Measurements from ENCODE around the gene DOCK2.

Gene DOCK2

DNA sequence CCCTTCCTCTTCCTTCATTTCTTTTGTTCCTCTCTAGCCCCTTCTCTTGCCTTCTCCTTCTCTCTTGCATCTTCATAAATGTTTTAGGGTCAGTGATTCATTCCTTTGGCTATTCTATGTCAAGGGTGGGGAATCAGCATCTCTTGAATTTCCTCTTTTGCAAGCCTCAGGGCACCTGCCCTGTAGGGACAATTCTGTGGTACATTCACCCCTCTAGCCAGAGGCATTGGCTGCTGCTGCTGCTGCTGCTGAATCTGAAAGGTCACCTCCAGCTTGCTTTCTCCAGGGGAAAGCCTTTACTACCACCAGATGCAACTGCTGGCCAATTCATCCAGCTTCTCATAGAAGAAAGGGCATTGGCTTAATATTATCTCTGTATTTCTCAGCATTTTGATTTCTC, 255.9 kb downstream of the DOCK2 start:
- Histone ChIP-seq H3K4me1 (ENCODE audit: control insufficient read depth in 2 of 2, insufficient read depth in 1 of 2, low read depth in 1 of 2, low read length in 2 of 2) (no peaks in the 10 kb centered on the region), H3K18ac (ENCODE audit: low read length) (no peak overlapping the region), H3K14ac (ENCODE audit: low read length) (no peak overlapping the region), H2AK5ac (ENCODE audit: low read depth, low read length) (no peak overlapping the region), H3K9ac (ENCODE audit: low read depth, low read length, poor library complexity) (no peak overlapping the region), H3K27me3 (ENCODE audit: control insufficient read depth in 3 of 3, insufficient read depth in 3 of 3, low read depth in 1 of 3, low read length in 3 of 3) (peaks cover 0 to 2% (median 0%) of the 10 kb centered on the region in 3 experiments), H2BK12ac (ENCODE audit: low read length) (no peak overlapping the region), H3K4ac (ENCODE audit: low read length) (no peak overlapping the region), H3K23ac (ENCODE audit: low read depth, low read length, poor library complexity) (no peak overlapping the region), H3K4me3 (ENCODE audit: low read length in 2 of 2) (no peak overlapping the region), H3K9me3 (replicated peaks in 1 of 2; ENCODE audit: control insufficient read depth in 2 of 2, insufficient read depth in 1 of 2, low read depth in 1 of 2, low read length in 2 of 2) (no peaks in the 10 kb centered on the region), H3K4me2 (ENCODE audit: insufficient read depth, low read length, poor library complexity, severe bottlenecking) (no peak overlapping the region), H3K27ac (replicated peaks; ENCODE audit: low read length) (no peak overlapping the region), H3K36me3 (replicated peaks in 1 of 2; ENCODE audit: control insufficient read depth in 2 of 2, insufficient read depth in 2 of 2, low read length in 2 of 2) (no peaks in the 10 kb centered on the region), H4K8ac (ENCODE audit: low read depth, low read length) (no peak overlapping the region), H2AFZ (ENCODE audit: low read length) (no peak overlapping the region), H2BK15ac (ENCODE audit: low read length) (no peak overlapping the region), H2BK120ac (ENCODE audit: low read depth, low read length) (no peak overlapping the region), H4K91ac (ENCODE audit: low read depth, low read length, poor library complexity) (no peak overlapping the region), H3K79me1 (ENCODE audit: low read depth, low read length) (no peaks in the 10 kb centered on the region), H2BK5ac (ENCODE audit: low read length) (no peak overlapping the region)
- DNase-seq (ENCODE audit: low spot score): no peak

DNA sequence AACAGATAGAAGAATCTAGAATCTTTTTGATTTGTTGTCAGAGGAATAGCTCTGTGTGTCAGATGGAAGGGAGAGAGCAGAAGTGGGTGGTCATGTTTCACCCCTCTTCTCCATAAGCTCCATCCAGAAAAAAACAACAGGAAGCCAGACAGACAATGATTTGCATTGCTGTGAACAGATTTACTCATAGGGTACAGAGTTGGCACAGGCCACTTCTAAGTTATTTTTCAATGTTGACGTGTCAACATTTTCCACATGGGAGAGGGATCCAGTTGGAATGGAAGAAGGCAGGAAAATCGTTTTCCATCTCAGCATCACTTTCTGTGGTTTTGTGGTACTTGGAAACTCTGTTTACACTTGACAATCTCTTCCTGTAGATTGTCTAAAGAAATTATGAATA, 256.5 kb downstream of the DOCK2 start:
- Histone ChIP-seq H3K27ac (replicated peaks; ENCODE audit: low read length) (no peak overlapping the region), H3K18ac (ENCODE audit: low read length) (no peak overlapping the region), H3K9me3 (replicated peaks in 1 of 2; ENCODE audit: control insufficient read depth in 2 of 2, insufficient read depth in 1 of 2, low read depth in 1 of 2, low read length in 2 of 2) (no peaks in the 10 kb centered on the region), H2BK120ac (ENCODE audit: low read depth, low read length) (no peak overlapping the region), H3K27me3 (ENCODE audit: control insufficient read depth in 3 of 3, insufficient read depth in 3 of 3, low read depth in 1 of 3, low read length in 3 of 3) (peaks cover 0 to 2% (median 0%) of the 10 kb centered on the region in 3 experiments), H2BK12ac (ENCODE audit: low read length) (no peak overlapping the region), H3K4me1 (ENCODE audit: control insufficient read depth in 2 of 2, insufficient read depth in 1 of 2, low read depth in 1 of 2, low read length in 2 of 2) (no peaks in the 10 kb centered on the region), H3K4me3 (ENCODE audit: low read length in 2 of 2) (no peak overlapping the region), H3K4ac (ENCODE audit: low read length) (no peak overlapping the region), H2BK15ac (ENCODE audit: low read length) (no peak overlapping the region), H3K9ac (ENCODE audit: low read depth, low read length, poor library complexity) (no peak overlapping the region), H4K91ac (ENCODE audit: low read depth, low read length, poor library complexity) (no peak overlapping the region), H2AK5ac (ENCODE audit: low read depth, low read length) (no peak overlapping the region), H3K14ac (ENCODE audit: low read length) (no peak overlapping the region), H3K23ac (ENCODE audit: low read depth, low read length, poor library complexity) (no peak overlapping the region), H3K79me1 (ENCODE audit: low read depth, low read length) (no peaks in the 10 kb centered on the region), H4K8ac (ENCODE audit: low read depth, low read length) (no peak overlapping the region), H3K36me3 (replicated peaks in 1 of 2; ENCODE audit: control insufficient read depth in 2 of 2, insufficient read depth in 2 of 2, low read length in 2 of 2) (no peaks in the 10 kb centered on the region), H3K4me2 (ENCODE audit: insufficient read depth, low read length, poor library complexity, severe bottlenecking) (no peak overlapping the region), H2AFZ (ENCODE audit: low read length) (no peak overlapping the region), H2BK5ac (ENCODE audit: low read length) (no peak overlapping the region)
- no CpG with 5 or more reads among the region's 2 CpGs for WGBS, 2 donors (ENCODE audit: extremely low coverage in 2 of 2, insufficient read length in 2 of 2, insufficient replicate concordance in 1 of 2)
- DNase-seq (ENCODE audit: low spot score): no peak

DNA sequence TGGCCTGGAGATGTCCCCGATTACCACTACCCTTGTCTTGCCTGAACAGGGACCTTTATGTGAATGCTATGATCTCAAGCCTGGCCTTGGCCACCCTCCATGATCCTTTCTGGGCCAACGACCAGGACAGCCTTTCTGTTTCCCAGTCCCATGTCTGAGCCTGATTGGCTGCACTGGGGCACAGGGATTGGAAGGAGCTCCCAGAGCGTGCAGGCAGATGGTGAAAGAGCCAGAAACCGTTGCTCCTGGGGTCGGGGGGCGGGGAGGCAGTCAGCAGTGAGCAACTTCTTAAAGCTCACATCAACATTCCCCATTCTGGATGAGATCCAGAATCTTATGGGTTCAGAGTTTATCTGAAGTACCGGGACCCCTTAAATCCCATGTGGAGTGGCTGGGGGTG, 258.9 kb downstream of the DOCK2 start:
- Histone ChIP-seq H2AFZ (ENCODE audit: low read length) (no peak overlapping the region), H4K8ac (ENCODE audit: low read depth, low read length) (no peak overlapping the region), H2BK12ac (ENCODE audit: low read length) (no peak overlapping the region), H3K4me2 (ENCODE audit: insufficient read depth, low read length, poor library complexity, severe bottlenecking) (no peak overlapping the region), H2BK5ac (ENCODE audit: low read length) (no peak overlapping the region), H3K27me3 (ENCODE audit: control insufficient read depth in 3 of 3, insufficient read depth in 3 of 3, low read depth in 1 of 3, low read length in 3 of 3) (peaks cover 0 to 2% (median 0%) of the 10 kb centered on the region in 3 experiments), H4K91ac (ENCODE audit: low read depth, low read length, poor library complexity) (no peak overlapping the region), H3K23ac (ENCODE audit: low read depth, low read length, poor library complexity) (no peak overlapping the region), H2AK5ac (ENCODE audit: low read depth, low read length) (no peak overlapping the region), H2BK15ac (ENCODE audit: low read length) (no peak overlapping the region), H3K4me3 (ENCODE audit: low read length in 2 of 2) (no peak overlapping the region), H3K4me1 (ENCODE audit: control insufficient read depth in 2 of 2, insufficient read depth in 1 of 2, low read depth in 1 of 2, low read length in 2 of 2) (no peaks in the 10 kb centered on the region), H3K79me1 (ENCODE audit: low read depth, low read length) (no peaks in the 10 kb centered on the region), H3K18ac (ENCODE audit: low read length) (no peak overlapping the region), H3K27ac (replicated peaks; ENCODE audit: low read length) (no peak overlapping the region), H3K14ac (ENCODE audit: low read length) (no peak overlapping the region), H2BK120ac (ENCODE audit: low read depth, low read length) (no peak overlapping the region), H3K36me3 (replicated peaks in 1 of 2; ENCODE audit: control insufficient read depth in 2 of 2, insufficient read depth in 2 of 2, low read length in 2 of 2) (no peaks in the 10 kb centered on the region), H3K9me3 (replicated peaks in 1 of 2; ENCODE audit: control insufficient read depth in 2 of 2, insufficient read depth in 1 of 2, low read depth in 1 of 2, low read length in 2 of 2) (no peaks in the 10 kb centered on the region), H3K9ac (ENCODE audit: low read depth, low read length, poor library complexity) (no peak overlapping the region), H3K4ac (ENCODE audit: low read length) (no peak overlapping the region)
- no peak for DNase-seq (ENCODE audit: low spot score)
- WGBS, 2 donors (ENCODE audit: extremely low coverage in 2 of 2, insufficient read length in 2 of 2, insufficient replicate concordance in 1 of 2): no CpG with 5 or more reads among the region's 7 CpGs

DNA sequence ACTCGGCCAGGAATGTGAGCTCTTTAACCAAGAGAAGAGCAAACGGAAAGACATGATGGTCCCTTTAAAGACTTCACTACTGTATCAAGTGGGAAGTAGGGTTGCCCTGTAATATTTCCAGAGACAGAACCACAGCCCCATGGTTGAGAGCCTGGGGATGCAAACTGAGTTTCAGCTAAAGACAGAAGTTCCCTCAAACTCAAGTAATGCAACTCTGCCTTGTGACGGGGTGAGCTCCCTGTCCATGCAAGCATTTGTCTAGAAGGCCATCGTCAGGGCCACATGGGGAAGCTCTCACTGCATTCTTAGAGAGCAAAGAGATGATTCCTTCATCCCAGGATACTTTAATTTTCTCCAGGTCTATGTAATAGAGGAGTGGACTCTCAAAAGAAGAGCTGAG, 260.4 kb downstream of the DOCK2 start:
- Histone ChIP-seq H3K4ac (ENCODE audit: low read length) (no peak overlapping the region), H4K91ac (ENCODE audit: low read depth, low read length, poor library complexity) (no peak overlapping the region), H2BK5ac (ENCODE audit: low read length) (no peak overlapping the region), H3K4me2 (ENCODE audit: insufficient read depth, low read length, poor library complexity, severe bottlenecking) (no peak overlapping the region), H2BK120ac (ENCODE audit: low read depth, low read length) (no peak overlapping the region), H3K9ac (ENCODE audit: low read depth, low read length, poor library complexity) (no peak overlapping the region), H3K79me1 (ENCODE audit: low read depth, low read length) (no peaks in the 10 kb centered on the region), H3K27ac (replicated peaks; ENCODE audit: low read length) (no peak overlapping the region), H2BK15ac (ENCODE audit: low read length) (no peak overlapping the region), H3K23ac (ENCODE audit: low read depth, low read length, poor library complexity) (no peak overlapping the region), H2AK5ac (ENCODE audit: low read depth, low read length) (no peak overlapping the region), H3K27me3 (ENCODE audit: control insufficient read depth in 3 of 3, insufficient read depth in 3 of 3, low read depth in 1 of 3, low read length in 3 of 3) (peaks cover 0 to 2% (median 0%) of the 10 kb centered on the region in 3 experiments), H3K4me1 (ENCODE audit: control insufficient read depth in 2 of 2, insufficient read depth in 1 of 2, low read depth in 1 of 2, low read length in 2 of 2) (no peaks in the 10 kb centered on the region), H2BK12ac (ENCODE audit: low read length) (no peak overlapping the region), H3K9me3 (replicated peaks in 1 of 2; ENCODE audit: control insufficient read depth in 2 of 2, insufficient read depth in 1 of 2, low read depth in 1 of 2, low read length in 2 of 2) (no peaks in the 10 kb centered on the region), H3K4me3 (ENCODE audit: low read length in 2 of 2) (no peak overlapping the region), H3K36me3 (replicated peaks in 1 of 2; ENCODE audit: control insufficient read depth in 2 of 2, insufficient read depth in 2 of 2, low read length in 2 of 2) (no peaks in the 10 kb centered on the region), H4K8ac (ENCODE audit: low read depth, low read length) (no peak overlapping the region), H3K14ac (ENCODE audit: low read length) (no peak overlapping the region), H3K18ac (ENCODE audit: low read length) (no peak overlapping the region), H2AFZ (ENCODE audit: low read length) (no peak overlapping the region)
- no CpG with 5 or more reads among the region's 4 CpGs for WGBS, 2 donors (ENCODE audit: extremely low coverage in 2 of 2, insufficient read length in 2 of 2, insufficient replicate concordance in 1 of 2)
- DNase-seq (ENCODE audit: low spot score): no peak

Data from neuronal stem cell (in vitro differentiated cells).